Measurements from ENCODE around the gene SCARB1. TPM values are rescaled to one million over a fixed set of nuclear protein-coding genes. Genes with fewer than 3 reads are reported as not detected.

Gene SCARB1
- total and polyA plus RNA-seq, 2 of the 13 experiments (the other 11 are each of a cell fraction or from before 2014, with no cell fraction given) = 63.4 to 160 TPM

DNA sequence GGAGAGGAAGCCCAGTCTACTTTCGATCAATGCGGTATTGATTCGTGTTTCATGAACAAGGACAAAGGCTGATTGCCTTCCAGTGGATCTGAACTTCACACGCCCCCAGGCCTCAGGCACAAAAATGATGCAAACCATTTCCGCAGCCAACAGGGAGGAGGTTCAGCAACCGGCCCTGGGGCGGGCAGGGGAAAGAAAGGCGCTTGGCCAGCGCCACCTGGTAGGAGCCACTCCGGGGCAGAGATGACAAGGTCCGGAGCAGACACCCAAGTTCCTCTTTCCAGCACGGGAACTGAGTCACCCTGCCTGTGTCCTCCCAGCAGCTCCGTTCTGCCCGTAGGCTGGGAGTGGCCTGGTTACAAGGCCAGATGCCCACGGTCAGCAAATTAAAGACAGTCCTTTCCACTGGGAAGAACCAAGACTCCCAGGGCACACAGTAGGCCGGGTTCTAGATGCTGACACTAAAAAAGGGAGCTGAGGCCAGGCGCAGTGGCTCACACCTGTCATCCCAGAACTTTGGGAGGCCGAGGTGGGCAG is 136.3 kb downstream of the SCARB1 start (continued):
- no peak for TF ChIP-seq CEBPB (IDR thresholded peaks at IDR 0.05; ENCODE audit: borderline replicate concordance, low read depth, low read length)
- TF ChIP-seq ZNF564 (CRISPR knock-in tag; IDR thresholded peaks at IDR 0.05) = no peak
- TF ChIP-seq, protein P1, sequence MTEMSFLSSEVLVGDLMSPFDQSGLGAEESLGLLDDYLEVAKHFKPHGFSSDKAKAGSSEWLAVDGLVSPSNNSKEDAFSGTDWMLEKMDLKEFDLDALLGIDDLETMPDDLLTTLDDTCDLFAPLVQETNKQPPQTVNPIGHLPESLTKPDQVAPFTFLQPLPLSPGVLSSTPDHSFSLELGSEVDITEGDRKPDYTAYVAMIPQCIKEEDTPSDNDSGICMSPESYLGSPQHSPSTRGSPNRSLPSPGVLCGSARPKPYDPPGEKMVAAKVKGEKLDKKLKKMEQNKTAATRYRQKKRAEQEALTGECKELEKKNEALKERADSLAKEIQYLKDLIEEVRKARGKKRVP (CRISPR knock-in tag; IDR thresholded peaks at IDR 0.05) = peak in 1 of 2 experiments; percentile 63; a peak in 1 of 4 replicates
- TF ChIP-seq, protein P2, sequence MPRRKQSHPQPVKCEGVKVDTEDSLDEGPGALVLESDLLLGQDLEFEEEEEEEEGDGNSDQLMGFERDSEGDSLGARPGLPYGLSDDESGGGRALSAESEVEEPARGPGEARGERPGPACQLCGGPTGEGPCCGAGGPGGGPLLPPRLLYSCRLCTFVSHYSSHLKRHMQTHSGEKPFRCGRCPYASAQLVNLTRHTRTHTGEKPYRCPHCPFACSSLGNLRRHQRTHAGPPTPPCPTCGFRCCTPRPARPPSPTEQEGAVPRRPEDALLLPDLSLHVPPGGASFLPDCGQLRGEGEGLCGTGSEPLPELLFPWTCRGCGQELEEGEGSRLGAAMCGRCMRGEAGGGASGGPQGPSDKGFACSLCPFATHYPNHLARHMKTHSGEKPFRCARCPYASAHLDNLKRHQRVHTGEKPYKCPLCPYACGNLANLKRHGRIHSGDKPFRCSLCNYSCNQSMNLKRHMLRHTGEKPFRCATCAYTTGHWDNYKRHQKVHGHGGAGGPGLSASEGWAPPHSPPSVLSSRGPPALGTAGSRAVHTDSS (CRISPR knock-in tag; conservative IDR thresholded peaks at IDR 0.05) = no peak
- TF ChIP-seq CEBPG (CRISPR knock-in tag; IDR thresholded peaks at IDR 0.05) = peak; percentile 59; the same call in 1 of the 2 replicates
- TF ChIP-seq, protein P3, sequence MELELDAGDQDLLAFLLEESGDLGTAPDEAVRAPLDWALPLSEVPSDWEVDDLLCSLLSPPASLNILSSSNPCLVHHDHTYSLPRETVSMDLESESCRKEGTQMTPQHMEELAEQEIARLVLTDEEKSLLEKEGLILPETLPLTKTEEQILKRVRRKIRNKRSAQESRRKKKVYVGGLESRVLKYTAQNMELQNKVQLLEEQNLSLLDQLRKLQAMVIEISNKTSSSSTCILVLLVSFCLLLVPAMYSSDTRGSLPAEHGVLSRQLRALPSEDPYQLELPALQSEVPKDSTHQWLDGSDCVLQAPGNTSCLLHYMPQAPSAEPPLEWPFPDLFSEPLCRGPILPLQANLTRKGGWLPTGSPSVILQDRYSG (CRISPR knock-in tag; IDR thresholded peaks at IDR 0.05) = no peak
- no peak for TF ChIP-seq KAT7 (CRISPR knock-in tag; IDR thresholded peaks at IDR 0.05; ENCODE audit: borderline replicate concordance)
- no peak for TF ChIP-seq ZNF10 (CRISPR knock-in tag; IDR thresholded peaks at IDR 0.05; ENCODE audit: borderline replicate concordance, low read depth)
- no peak for TF ChIP-seq ZNF160 (CRISPR knock-in tag; IDR thresholded peaks at IDR 0.05)
- TF ChIP-seq ADNP (CRISPR knock-in tag; IDR thresholded peaks at IDR 0.05) = 0 out of 2 replicates have a peak, but pooled peaks have one; percentile 32
- TF ChIP-seq ZNF674 (CRISPR knock-in tag; IDR thresholded peaks at IDR 0.05; ENCODE audit: low read depth) = no peak
- TF ChIP-seq GTF2F1 (IDR thresholded peaks at IDR 0.05; ENCODE audit: low read length) = no peak
- TF ChIP-seq, protein P4, sequence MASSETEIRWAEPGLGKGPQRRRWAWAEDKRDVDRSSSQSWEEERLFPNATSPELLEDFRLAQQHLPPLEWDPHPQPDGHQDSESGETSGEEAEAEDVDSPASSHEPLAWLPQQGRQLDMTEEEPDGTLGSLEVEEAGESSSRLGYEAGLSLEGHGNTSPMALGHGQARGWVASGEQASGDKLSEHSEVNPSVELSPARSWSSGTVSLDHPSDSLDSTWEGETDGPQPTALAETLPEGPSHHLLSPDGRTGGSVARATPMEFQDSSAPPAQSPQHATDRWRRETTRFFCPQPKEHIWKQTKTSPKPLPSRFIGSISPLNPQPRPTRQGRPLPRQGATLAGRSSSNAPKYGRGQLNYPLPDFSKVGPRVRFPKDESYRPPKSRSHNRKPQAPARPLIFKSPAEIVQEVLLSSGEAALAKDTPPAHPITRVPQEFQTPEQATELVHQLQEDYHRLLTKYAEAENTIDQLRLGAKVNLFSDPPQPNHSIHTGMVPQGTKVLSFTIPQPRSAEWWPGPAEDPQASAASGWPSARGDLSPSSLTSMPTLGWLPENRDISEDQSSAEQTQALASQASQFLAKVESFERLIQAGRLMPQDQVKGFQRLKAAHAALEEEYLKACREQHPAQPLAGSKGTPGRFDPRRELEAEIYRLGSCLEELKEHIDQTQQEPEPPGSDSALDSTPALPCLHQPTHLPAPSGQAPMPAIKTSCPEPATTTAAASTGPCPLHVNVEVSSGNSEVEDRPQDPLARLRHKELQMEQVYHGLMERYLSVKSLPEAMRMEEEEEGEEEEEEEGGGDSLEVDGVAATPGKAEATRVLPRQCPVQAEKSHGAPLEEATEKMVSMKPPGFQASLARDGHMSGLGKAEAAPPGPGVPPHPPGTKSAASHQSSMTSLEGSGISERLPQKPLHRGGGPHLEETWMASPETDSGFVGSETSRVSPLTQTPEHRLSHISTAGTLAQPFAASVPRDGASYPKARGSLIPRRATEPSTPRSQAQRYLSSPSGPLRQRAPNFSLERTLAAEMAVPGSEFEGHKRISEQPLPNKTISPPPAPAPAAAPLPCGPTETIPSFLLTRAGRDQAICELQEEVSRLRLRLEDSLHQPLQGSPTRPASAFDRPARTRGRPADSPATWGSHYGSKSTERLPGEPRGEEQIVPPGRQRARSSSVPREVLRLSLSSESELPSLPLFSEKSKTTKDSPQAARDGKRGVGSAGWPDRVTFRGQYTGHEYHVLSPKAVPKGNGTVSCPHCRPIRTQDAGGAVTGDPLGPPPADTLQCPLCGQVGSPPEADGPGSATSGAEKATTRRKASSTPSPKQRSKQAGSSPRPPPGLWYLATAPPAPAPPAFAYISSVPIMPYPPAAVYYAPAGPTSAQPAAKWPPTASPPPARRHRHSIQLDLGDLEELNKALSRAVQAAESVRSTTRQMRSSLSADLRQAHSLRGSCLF (CRISPR knock-in tag; IDR thresholded peaks at IDR 0.05; ENCODE audit: borderline replicate concordance) = no peak
- TF ChIP-seq ZNF773 (CRISPR knock-in tag; IDR thresholded peaks at IDR 0.05; ENCODE audit: borderline replicate concordance) = no peak
- TF ChIP-seq ETV5 (CRISPR knock-in tag; IDR thresholded peaks at IDR 0.05; ENCODE audit: borderline replicate concordance) = peak; percentile 20; the same call in 1 of the 2 replicates
- peak; percentile 48 for TF ChIP-seq XRCC5 (optimal IDR thresholded peaks at IDR 0.05; ENCODE audit: low read length)
- TF ChIP-seq CC2D1A (CRISPR knock-in tag; IDR thresholded peaks at IDR 0.05) = no peak
